H1 (cell line): ENCODE measurements around the gene HMGCS2. TPM values are rescaled to one million over a fixed set of nuclear protein-coding genes. Genes with fewer than 3 reads are reported as not detected.

Experiments used
- CTCF ChIA-PET: fragments of 300-600 bp; sonication (Branson Sonifier 250); formaldehyde crosslinking; loops from one replicate; lab custom pipeline; 2021; ENCODE audit not compliant: partially characterized antibody; lab: Charles Lee
- POLR2A ChIA-PET: fragments of 300-600 bp; sonication (Branson Sonifier 250); formaldehyde crosslinking; loops from one replicate; lab custom pipeline; 2021; ENCODE audit warnings: inconsistent platforms; ENCODE audit not compliant: partially characterized antibody; lab: Charles Lee
- DNase-seq, 2 experiments: peaks; one replicate each; pipeline versions ENCODE4 v3.0.0 to v3.0.0-alpha.2; 2010 to 2022; ENCODE audit warnings: low spot score in 2 of 2, low read depth in 1 of 2, mixed read lengths in 1 of 2
- FAIRE-seq: peaks from 2 replicates; lab custom pipeline; 2011; peaks lifted over from hg19 to GRCh38; lab: Jason Lieb, UNC
- H2AFZ ChIP-seq: 2 replicates; pipeline ENCODE4 v1.8.1; 2012; ENCODE audit warnings: low read length, inconsistent platforms
- H2AK5ac ChIP-seq: 2 replicates; pipeline ENCODE4 v1.6.1; 2013; ENCODE audit warnings: low read depth, low read length
- H2BK120ac ChIP-seq: replicated peaks from 2 replicates; pipeline ENCODE3; 2013; ENCODE audit warnings: low read depth, low read length, inconsistent platforms
- H2BK12ac ChIP-seq: 2 replicates; pipeline ENCODE4 v1.6.1; 2013; ENCODE audit warnings: low read depth, low read length
- H2BK15ac ChIP-seq: 2 replicates; pipeline ENCODE4 v1.6.1; 2013; ENCODE audit warnings: low read length
- H2BK20ac ChIP-seq: 2 replicates; pipeline ENCODE4 v1.6.1; 2013; ENCODE audit warnings: low read length
- H2BK5ac ChIP-seq: 2 replicates; pipeline ENCODE4 v1.6.1; 2013; ENCODE audit warnings: low read depth, low read length
- H3K14ac ChIP-seq: 2 replicates; pipeline ENCODE4 v1.6.1; 2013; ENCODE audit warnings: inconsistent platforms; ENCODE audit not compliant: insufficient read length
- H3K18ac ChIP-seq: 2 replicates; pipeline ENCODE4 v1.6.1; 2013; ENCODE audit warnings: low read length; ENCODE audit errors: extremely low read depth
- H3K23ac ChIP-seq: 2 replicates; pipeline ENCODE4 v1.6.1; 2013; ENCODE audit warnings: inconsistent platforms; ENCODE audit not compliant: insufficient read length
- H3K23me2 ChIP-seq: 2 replicates; pipeline ENCODE4 v1.6.1; 2013; ENCODE audit warnings: low read depth, low read length
- H3K27ac ChIP-seq: 2 replicates; pipeline ENCODE4 v1.6.1; 2011; ENCODE audit warnings: low read depth, low read length, inconsistent platforms
- H3K27me3 ChIP-seq, 4 experiments: replicated peaks in 1 of 4; 1 replicate in 1 of 4; 2 replicates in 3 of 4; pipeline versions ENCODE4 v1.6.1 to v1.8.1; 2011 to 2013; ENCODE audit warnings: low read length in 3 of 4, mild to moderate bottlenecking in 3 of 4, inconsistent platforms in 2 of 4, mixed read lengths in 2 of 4, moderate library complexity in 1 of 4; ENCODE audit not compliant: control insufficient read depth in 3 of 4, insufficient read depth in 3 of 4; ENCODE audit errors: extremely low read depth in 1 of 4
- H3K36me3 ChIP-seq, 4 experiments: 2 replicates each; pipeline versions ENCODE4 v1.6.1 to v1.8.1; 2011 to 2013; ENCODE audit warnings: mild to moderate bottlenecking in 4 of 4, low read length in 3 of 4, moderate library complexity in 2 of 4, control low read depth in 1 of 4, inconsistent platforms in 1 of 4; ENCODE audit not compliant: insufficient read depth in 4 of 4, control insufficient read depth in 2 of 4
- H3K4ac ChIP-seq: replicated peaks from 2 replicates; pipeline ENCODE3; 2013; ENCODE audit warnings: low read length, low read depth, mixed read lengths, inconsistent platforms; ENCODE audit not compliant: insufficient read length
- H3K4me1 ChIP-seq, 4 experiments: replicated peaks in 1 of 4; 1 replicate in 1 of 4; 2 replicates in 3 of 4; pipeline versions ENCODE4 v1.6.1 to v1.8.1; 2011 to 2013; ENCODE audit warnings: low read length in 3 of 4, inconsistent platforms in 2 of 4, mixed read lengths in 1 of 4; ENCODE audit not compliant: insufficient read depth in 4 of 4, control insufficient read depth in 3 of 4
- H3K4me2 ChIP-seq, 2 experiments: 2 replicates each; pipeline versions ENCODE4 v1.6.1 to v1.8.1; 2011 to 2013; ENCODE audit warnings: low read depth in 2 of 2, low read length in 2 of 2, control low read depth in 1 of 2, inconsistent platforms in 1 of 2, mild to moderate bottlenecking in 1 of 2; ENCODE audit not compliant: insufficient read depth in 1 of 2
- H3K4me3 ChIP-seq, 4 experiments: fragments of 200-600, 300-600 bp in 1 of 4; sonication (generic), shearing (Covaris generic), sonication (Bioruptor Twin) in 1 of 4; 2 replicates each; pipeline versions ENCODE4 v1.5.1 to v1.8.1; 2011 to 2016; ENCODE audit warnings: low read length in 4 of 4, low read depth in 3 of 4, control low read depth in 2 of 4, inconsistent platforms in 2 of 4, mild to moderate bottlenecking in 2 of 4, mixed read lengths in 1 of 4, moderate library complexity in 1 of 4; ENCODE audit not compliant: insufficient read depth in 2 of 4; ENCODE audit errors: extremely low read depth in 1 of 4
- H3K56ac ChIP-seq: replicated peaks from 2 replicates; pipeline ENCODE3; 2013; ENCODE audit warnings: low read depth, mild to moderate bottlenecking, mixed read lengths, low read length, inconsistent platforms; ENCODE audit not compliant: insufficient read length
- H3K79me1 ChIP-seq: 2 replicates; pipeline ENCODE4 v1.6.1; 2013; ENCODE audit warnings: low read depth, low read length, control low read depth
- H3K79me2 ChIP-seq, 2 experiments: 2 replicates each; pipeline versions ENCODE4 v1.6.1 to v1.8.1; 2012 to 2013; ENCODE audit warnings: low read length in 2 of 2, mild to moderate bottlenecking in 2 of 2, inconsistent platforms in 1 of 2; ENCODE audit not compliant: insufficient read depth in 2 of 2, control insufficient read depth in 1 of 2
- H3K9ac ChIP-seq, 4 experiments: replicated peaks in 1 of 4; 1 replicate in 1 of 4; 2 replicates in 3 of 4; pipeline versions ENCODE4 v1.6.1 to v1.8.1; 2011 to 2013; ENCODE audit warnings: low read depth in 3 of 4, low read length in 3 of 4, control low read depth in 2 of 4, mild to moderate bottlenecking in 2 of 4, moderate library complexity in 2 of 4, inconsistent platforms in 1 of 4; ENCODE audit errors: extremely low read depth in 1 of 4
- H3K9me3 ChIP-seq, 2 experiments: 2 replicates each; pipeline versions ENCODE4 v1.6.1 to v1.8.1; 2012 to 2013; ENCODE audit warnings: mild to moderate bottlenecking in 2 of 2, moderate library complexity in 2 of 2, control low read depth in 1 of 2, inconsistent platforms in 1 of 2, low read depth in 1 of 2, low read length in 1 of 2, mixed read lengths in 1 of 2; ENCODE audit not compliant: insufficient read depth in 2 of 2
- H4K20me1 ChIP-seq, 2 experiments: replicated peaks in 1 of 2; 2 replicates each; pipeline versions ENCODE3 to v1.8.1; 2011 to 2013; ENCODE audit warnings: inconsistent platforms in 2 of 2, low read length in 2 of 2, mild to moderate bottlenecking in 1 of 2; ENCODE audit not compliant: insufficient read depth in 2 of 2, control insufficient read depth in 1 of 2
- H4K5ac ChIP-seq: 2 replicates; pipeline ENCODE4 v1.6.1; 2013; ENCODE audit warnings: low read length, low read depth, mixed read lengths, inconsistent platforms; ENCODE audit not compliant: insufficient read length
- H4K8ac ChIP-seq: 2 replicates; pipeline ENCODE4 v1.8.0; 2013; ENCODE audit warnings: mild to moderate bottlenecking, moderate library complexity, low read length, inconsistent platforms; ENCODE audit not compliant: insufficient read depth; ENCODE audit errors: extremely low read depth
- H4K91ac ChIP-seq: replicated peaks from 2 replicates; pipeline ENCODE3; 2013; ENCODE audit warnings: low read length, mixed read lengths, inconsistent platforms; ENCODE audit not compliant: insufficient read length
- ASH2L ChIP-seq: fragments of 200-600, 300-600 bp; sonication (generic); IDR thresholded peaks from one replicate; pipeline ENCODE4 v1.7.1; 2017; ENCODE audit warnings: low read length
- ATF3 ChIP-seq: IDR thresholded peaks from 2 replicates; pipeline ENCODE4 v1.6.1; 2011; ENCODE audit warnings: low read depth, mild to moderate bottlenecking, low read length; ENCODE audit not compliant: insufficient read depth
- BCL11A ChIP-seq, 2 experiments: IDR thresholded peaks; one replicate each; pipeline ENCODE4 v1.6.1; 2011; ENCODE audit warnings: low read depth in 2 of 2, low read length in 2 of 2, mild to moderate bottlenecking in 2 of 2
- CEBPB ChIP-seq: IDR thresholded peaks from 2 replicates; pipeline ENCODE4 v1.6.1; 2012; ENCODE audit warnings: low read depth, low read length
- CHD2 ChIP-seq: IDR thresholded peaks from 2 replicates; pipeline ENCODE4 v1.6.1; 2012; ENCODE audit warnings: low read length, improper control_type of control experiment
- CREB1 ChIP-seq: IDR thresholded peaks from 2 replicates; pipeline ENCODE4 v1.6.1; 2012; ENCODE audit warnings: inconsistent platforms
- EGR1 ChIP-seq: IDR thresholded peaks from 2 replicates; pipeline ENCODE4 v1.6.1; 2011; ENCODE audit warnings: low read depth, low read length, borderline replicate concordance
- GTF2F1 ChIP-seq: IDR thresholded peaks from 2 replicates; pipeline ENCODE4 v1.6.1; 2012; ENCODE audit warnings: low read depth, low read length, improper control_type of control experiment, borderline replicate concordance
- SAP30 ChIP-seq: fragments of 300-600 bp; sonication (generic); IDR thresholded peaks from 2 replicates; pipeline ENCODE4 v1.7.1; 2012; ENCODE audit warnings: low read length, moderate library complexity, mild to moderate bottlenecking, inconsistent platforms; ENCODE audit not compliant: insufficient read depth, insufficient replicate concordance
- SIRT6 ChIP-seq: IDR thresholded peaks from one replicate; pipeline ENCODE4 v1.7.1; 2012; ENCODE audit warnings: low read length, inconsistent platforms
- TAF1 ChIP-seq: IDR thresholded peaks from 2 replicates; pipeline ENCODE4 v1.6.1; 2011; ENCODE audit warnings: mild to moderate bottlenecking, low read depth, low read length
- YY1 ChIP-seq: IDR thresholded peaks from 2 replicates; pipeline ENCODE4 v1.6.1; 2011; ENCODE audit warnings: low read depth, mild to moderate bottlenecking, low read length
- WGBS, 2 experiments: shearing (Covaris generic) in 1 of 2; methylation state at CpG; one replicate each; pipeline versions ENCODE4 v1.1.6 to v1.1.7; 2013 to 2015; ENCODE audit warnings: low lambda C conversion rate in 2 of 2, mixed read lengths in 2 of 2, inconsistent platforms in 1 of 2, low coverage in 1 of 2, missing lambda C conversion rate in 1 of 2; ENCODE audit not compliant: insufficient replicate concordance in 2 of 2, insufficient coverage in 1 of 2, insufficient read length in 1 of 2; ENCODE audit errors: extremely low coverage in 1 of 2, missing lambda C conversion rate in 1 of 2; 5-methylcytosine and 5-hydroxymethylcytosine counted together
- polyA plus RNA-seq, 7 experiments: library from polyadenylated mRNA; depleted of rRNA in 3 of 7; stranded (reverse) in 5 of 7; unstranded in 2 of 7; fragments of >200 nt in 5 of 7; fragments of 200-250 nt in 2 of 7; gene quantifications; 1 replicate in 5 of 7; 2 replicates in 1 of 7; 4 replicates in 1 of 7; pipeline versions ENCODE4 v1.2.1 to v1.2.3, GENCODE V29; 2011 to 2013; ENCODE audit warnings: missing spikeins in 2 of 7, mixed read lengths in 2 of 7
- total RNA-seq: library from RNA; stranded (reverse); fragmentation: NEBNext Ultra II Directional; extraction: Animal tissue kit (Norgen Biotek cat#: 25700); gene quantifications from 2 replicates; pipeline ENCODE4 v1.2.1, GENCODE V29; 2021
- TF ChIP-seq, protein P1 (sequence below): IDR thresholded peaks from 2 replicates; pipeline ENCODE4 v1.6.1; 2012; ENCODE audit warnings: inconsistent platforms

The HMGCS2 gene
- total and polyA plus RNA-seq, 2 of the 8 experiments (the other 6 are each of a cell fraction or from before 2014, with no cell fraction given): not detected

DNA sequence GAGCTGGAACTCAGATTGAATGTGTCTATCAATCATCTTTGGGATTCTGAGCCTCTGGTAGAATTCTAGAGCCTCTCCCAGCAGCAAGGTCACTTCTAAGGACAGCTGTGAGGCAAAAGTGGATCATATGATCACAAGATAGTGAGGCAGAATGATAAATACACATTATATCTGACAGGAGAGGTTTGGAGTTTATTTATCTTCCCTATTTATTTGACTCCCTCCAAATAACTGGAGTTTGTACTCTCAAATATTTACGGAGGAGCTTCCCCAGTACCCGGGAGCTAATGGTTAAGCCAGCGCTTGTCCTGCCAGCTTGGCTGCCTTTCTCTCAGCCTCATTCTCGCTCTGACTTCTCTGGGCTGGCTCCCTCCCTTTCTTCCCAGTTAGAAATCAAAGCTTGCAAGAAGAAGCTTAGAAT, 2.3 kb downstream of the HMGCS2 start:
- Histone ChIP-seq H3K56ac (no peak overlapping the region), H3K14ac (no peak overlapping the region), H2BK120ac (no peak overlapping the region), H4K8ac (no peak overlapping the region), H2AK5ac (no peak overlapping the region), H3K9me3 (no peaks in the 10 kb centered on the region), H3K23ac (no peak overlapping the region), H3K4ac (no peak overlapping the region), H3K79me2 (no peaks in the 10 kb centered on the region), H3K4me3 (no peak overlapping the region), H3K27me3 (peaks cover 0 to 3% (median 1%) of the 10 kb centered on the region in 4 experiments; a peak in 2 of 7 replicates), H3K18ac (no peak overlapping the region), H4K91ac (no peak overlapping the region), H3K79me1 (no peaks in the 10 kb centered on the region), H3K4me2 (no peak overlapping the region), H3K36me3 (no peaks in the 10 kb centered on the region), H3K9ac (no peak overlapping the region), H2BK15ac (no peak overlapping the region), H3K4me1 (peaks cover 0 to 3% (median 1%) of the 10 kb centered on the region in 4 experiments; a peak in 1 of 7 replicates), H2BK5ac (no peak overlapping the region), H2AFZ (no peak overlapping the region), H4K20me1 (no peaks in the 10 kb centered on the region), H2BK20ac (no peak overlapping the region), H3K23me2 (no peaks in the 10 kb centered on the region; the same call in 1 of the 2 replicates), H4K5ac (no peak overlapping the region), H3K27ac (no peak overlapping the region), H2BK12ac (no peak overlapping the region)
- DNase-seq: no peak
- POLR2A ChIA-PET: interaction anchor here (0.6 to 1.6 kb wide), 4 partner anchors 9 to 22 kb away, joined by 3 to 4 read pairs (median 4); no protein-coding TSS in a partner anchor
- WGBS, 2 experiments: 90% methylated on average over 4 of the region's 4 CpGs; no CpG with 5 or more reads in 1 of the 2 experiments
- CTCF ChIA-PET: interaction anchor here (0.9 to 7.7 kb wide), 4 partner anchors 14 to 152 kb away, joined by 3 to 67 read pairs (median 4); no protein-coding TSS in a partner anchor
- FAIRE-seq: no peak
- TF ChIP-seq YY1 (no peak), CHD2 (no peak), GTF2F1 (no peak), EGR1 (no peak), CEBPB (no peak), TAF1 (no peak), SIRT6 (no peak), SAP30 (no peak), ATF3 (no peak), CREB1 (no peak), BCL11A (IDR thresholded peaks at IDR 0.05; ENCODE audit: low read depth in 2 of 2, low read length in 2 of 2) (no peak), ASH2L (no peak)
- TF ChIP-seq, protein P1, sequence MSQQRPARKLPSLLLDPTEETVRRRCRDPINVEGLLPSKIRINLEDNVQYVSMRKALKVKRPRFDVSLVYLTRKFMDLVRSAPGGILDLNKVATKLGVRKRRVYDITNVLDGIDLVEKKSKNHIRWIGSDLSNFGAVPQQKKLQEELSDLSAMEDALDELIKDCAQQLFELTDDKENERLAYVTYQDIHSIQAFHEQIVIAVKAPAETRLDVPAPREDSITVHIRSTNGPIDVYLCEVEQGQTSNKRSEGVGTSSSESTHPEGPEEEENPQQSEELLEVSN: no peak
